GM21576 (cell line): ENCODE data around the gene ASB13.
"Not testable (repeated sequence)": the region's sequence is repeated elsewhere in the genome, so short reads cannot be mapped to it uniquely, and the experiment has no call there.

ENCODE experiments used
- ATAC-seq: cut with Tn5 transposase; IDR thresholded peaks from one replicate; pipeline ENCODE4 v1.9.1; 2021; ENCODE audit warnings: mild to moderate bottlenecking, moderate library complexity; ENCODE audit not compliant: unreplicated experiment

The ASB13 gene

DNA sequence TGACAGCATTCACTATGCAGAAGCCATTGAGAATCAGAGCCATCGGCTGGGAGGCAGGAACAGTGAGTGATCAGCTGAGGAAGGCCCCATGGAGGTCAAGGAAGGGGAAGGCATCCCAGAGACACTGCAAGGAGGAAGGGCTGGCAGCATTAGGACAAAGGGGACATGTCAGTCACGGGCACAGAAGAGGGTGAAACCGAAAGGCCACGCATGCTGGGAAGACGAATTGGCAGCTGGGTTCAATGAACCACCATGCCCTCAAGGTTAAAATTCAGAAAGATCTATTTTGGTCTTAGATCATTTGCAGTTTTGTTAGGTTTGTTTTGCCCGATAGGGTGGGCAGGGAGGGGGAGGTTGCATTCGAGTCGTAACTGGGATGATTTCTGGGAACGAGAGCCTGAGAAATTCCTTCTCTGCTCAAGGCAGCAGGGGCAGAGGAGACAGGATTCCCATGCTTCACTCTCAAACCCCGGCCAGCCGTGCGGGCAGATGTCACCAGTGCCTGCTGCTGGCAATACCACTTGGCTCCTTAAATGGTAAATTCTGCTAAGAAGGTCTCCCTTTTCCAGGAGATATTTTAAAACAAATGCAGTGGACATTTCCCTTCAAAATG, 57.7 kb downstream of the ASB13 start:
- ATAC-seq = no peak

DNA sequence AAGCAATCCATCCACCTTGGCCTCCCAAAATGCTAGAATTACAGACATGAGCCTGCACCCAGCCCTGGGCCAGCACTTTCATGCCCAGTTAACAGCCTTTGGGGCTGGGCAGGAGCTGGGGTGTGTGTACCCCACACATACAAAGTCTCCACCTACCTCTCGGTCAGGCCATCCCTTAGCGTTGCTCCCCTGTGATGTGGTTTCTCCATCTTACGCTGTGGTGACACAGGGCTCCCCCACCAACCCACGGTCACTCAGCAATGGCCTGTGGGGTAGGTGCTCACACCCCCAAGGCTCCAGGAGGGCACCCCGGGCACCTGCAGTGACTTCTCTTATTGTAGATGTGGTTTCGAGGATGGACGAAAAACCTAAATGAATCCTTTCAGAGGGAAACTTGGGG, 58.8 kb downstream of the ASB13 start:
- no peak for ATAC-seq

GRCh38 chr10:5606864-5607263, 59.5 kb downstream of the ASB13 start:
- ATAC-seq = no peak

DNA sequence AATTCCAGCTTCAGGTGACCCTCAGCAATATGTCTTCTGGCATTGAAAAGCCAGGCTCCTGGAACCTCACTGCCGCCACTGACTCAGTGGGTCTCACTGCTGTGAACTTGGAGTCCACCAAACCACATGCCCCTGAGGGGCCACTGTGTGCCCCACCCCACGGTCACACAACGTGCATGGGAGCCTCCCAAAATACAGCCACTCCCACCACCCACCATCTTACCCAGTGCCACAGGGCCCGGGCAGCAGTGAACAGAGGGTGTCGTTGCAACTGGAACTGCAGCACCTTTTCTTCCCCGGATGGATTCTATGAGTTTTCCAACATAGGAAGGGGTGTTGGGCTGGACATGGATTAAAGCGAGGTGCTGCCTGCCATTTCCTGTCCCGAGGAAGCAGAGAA, 60.1 kb downstream of the ASB13 start:
- ATAC-seq = no peak

GRCh38 chr10:5604961-5605360, 61.4 kb downstream of the ASB13 start:
- no peak for ATAC-seq

- no peak for ATAC-seq
Observed at GRCh38 chr10:5604236-5604925, 62.0 kb downstream of the ASB13 start.

GRCh38 chr10:5603848-5604170, 62.6 kb downstream of the ASB13 start:
- ATAC-seq = no peak

DNA sequence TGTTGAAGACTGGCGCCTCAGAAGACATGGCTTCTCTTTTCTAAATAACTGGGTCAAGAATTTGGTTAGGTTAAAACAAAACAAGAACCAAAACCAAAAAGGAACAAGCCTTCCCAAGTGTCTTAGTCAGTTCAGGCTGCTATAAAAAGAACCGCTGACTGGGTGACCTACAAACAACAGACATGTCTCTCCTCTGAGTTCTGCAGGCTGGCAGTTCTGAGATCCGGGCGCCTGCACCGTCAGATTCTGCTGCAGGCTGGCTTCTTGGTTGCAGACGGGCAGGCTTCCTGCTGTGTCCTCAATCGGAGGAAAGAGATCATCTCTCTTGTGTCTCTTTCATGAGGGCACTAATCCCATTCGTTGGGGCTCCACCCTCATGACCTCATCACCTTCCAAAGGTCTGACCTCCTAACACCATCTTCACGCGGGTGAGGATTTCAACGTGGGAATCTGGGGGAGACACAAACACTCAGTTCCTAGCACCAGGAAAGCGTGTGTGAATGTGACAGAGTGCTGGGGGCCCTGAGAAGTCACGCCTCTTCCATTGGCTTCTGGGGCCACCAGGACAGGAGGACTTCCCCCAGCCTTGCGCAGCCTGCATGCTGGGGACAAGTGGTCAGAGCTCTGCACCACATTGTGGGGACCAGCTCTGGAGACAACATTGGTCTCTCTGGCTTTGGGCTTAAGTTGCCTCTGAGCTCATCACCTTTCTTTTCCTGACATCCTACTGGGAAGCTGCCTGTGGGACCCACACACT, 63.1 kb downstream of the ASB13 start:
- no peak for ATAC-seq

DNA sequence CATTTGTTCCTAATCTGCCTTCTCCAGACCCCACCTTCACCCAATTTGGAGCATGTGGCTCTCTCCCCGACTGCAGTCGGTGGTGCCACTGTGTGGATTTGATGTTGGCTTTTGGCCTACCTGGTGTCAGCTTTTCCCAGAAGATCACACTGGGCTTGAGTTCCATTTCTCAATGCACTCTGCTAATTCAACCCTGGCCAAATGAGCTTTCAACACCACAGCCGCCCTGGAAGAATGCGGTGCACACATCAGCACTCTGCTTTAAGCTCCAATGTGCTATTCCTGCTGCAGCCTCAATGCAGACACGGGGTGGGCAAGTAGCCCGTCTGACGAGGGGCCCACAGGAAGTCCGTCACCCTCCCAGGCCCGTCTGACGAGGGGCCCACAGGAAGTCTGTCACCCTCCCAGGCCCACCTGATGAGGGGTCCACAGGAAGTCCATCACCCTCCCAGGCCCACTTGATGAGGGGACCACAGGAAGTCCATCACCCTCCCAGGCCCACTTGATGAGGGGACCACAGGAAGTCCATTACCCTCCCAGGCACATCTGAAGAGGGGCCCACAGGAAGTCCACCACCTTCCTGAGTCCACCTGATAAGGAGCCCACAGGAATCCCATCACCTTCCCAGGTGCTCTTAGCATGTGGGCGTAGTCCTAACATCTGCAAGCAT, 64.4 kb downstream of the ASB13 start:
- no peak for ATAC-seq

DNA sequence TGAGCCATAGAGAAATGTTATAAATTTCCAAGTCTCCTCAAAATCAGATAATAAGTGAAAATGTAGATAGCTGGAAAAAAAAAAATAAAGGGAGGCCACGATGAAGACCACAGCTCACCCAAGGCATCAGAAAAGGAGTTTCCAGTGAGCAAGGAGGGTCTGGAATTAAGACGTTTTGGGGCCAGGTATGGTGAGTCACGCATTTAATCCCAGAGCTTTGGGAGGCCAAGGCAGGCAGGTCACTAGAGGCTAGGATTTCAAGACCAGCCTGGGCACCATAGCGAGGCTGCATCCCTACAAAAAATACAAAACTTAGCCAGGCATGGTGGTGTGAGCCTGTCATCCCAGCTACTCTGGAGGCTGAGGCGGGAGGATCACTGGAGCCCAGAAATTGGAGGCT, 65.5 kb downstream of the ASB13 start:
- ATAC-seq = no peak

DNA sequence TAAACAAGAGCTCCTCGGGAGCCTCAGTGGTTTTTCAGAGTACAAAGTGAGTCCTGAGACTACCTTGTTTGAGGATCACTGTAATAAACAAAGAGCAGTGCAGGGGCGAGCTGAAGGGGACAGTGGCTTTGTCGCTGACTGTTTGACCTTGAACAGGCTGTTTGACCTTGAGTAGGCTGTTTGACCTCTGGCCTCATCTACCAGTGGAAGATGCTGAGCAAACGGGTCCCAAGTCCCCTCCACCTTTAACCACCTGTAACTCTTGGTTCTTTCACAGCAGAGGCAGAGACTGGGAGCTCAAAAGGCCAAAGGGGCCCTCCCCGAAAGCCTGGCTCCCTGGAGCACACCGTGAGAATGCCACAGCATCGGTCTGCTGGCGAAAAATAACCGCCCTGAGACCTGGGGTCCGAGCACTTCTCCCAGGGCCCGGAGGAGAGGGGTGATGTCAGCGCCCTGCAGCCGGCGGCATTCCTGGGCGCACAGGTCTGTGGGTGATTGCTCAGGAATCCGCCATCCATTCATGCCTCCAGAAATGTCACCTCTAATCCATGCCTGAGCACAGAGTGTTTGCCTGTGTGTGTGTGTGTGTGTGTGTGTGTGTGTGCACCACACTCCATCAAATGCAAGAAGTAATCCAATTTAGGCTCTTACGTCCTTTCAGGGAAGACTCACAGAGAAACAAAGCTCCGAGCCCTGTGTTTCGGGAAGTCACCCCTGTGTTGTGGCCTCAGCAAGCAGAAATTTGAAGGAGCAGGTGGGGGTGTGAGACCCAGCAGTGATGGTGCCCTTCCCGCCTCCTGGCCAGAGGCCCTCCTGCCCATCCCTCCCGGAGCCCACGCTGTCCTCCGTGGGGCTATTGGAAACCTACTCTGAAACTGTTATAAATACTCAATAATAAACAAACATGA, 66.5 kb downstream of the ASB13 start:
- no peak for ATAC-seq

DNA sequence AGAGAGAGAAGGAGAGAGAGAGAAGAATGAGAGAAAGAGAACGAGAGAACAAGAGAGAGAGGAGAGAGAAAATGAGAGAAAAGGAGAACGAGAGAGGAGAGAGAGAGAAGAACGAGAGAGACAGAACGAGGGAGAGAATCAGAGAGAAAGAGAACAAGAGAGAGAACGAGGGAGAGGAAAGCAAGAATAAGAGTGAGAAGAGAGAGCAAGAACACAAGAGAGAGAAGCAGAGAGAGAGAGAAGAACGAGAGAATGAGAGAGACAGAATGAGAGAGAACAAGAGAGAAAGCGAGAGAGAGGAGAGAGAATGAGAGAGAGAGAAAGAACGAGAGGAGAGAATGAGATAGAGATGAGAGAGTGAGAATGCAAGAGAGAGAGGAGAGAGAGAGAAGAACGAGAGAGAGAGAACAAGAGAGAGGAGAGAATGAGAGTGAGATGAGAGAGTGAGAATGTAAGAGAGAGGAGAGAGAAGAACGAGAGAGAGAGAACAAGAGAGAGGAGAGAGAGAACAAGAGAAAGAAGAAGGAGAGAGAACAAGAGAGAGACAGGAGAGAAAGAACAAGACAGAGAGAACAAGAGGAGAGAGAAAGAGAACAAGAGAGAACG, 68.2 kb downstream of the ASB13 start:
- ATAC-seq = no peak

- ATAC-seq = no peak
Observed at GRCh38 chr10:5596611-5597341, 69.6 kb downstream of the ASB13 start.

DNA sequence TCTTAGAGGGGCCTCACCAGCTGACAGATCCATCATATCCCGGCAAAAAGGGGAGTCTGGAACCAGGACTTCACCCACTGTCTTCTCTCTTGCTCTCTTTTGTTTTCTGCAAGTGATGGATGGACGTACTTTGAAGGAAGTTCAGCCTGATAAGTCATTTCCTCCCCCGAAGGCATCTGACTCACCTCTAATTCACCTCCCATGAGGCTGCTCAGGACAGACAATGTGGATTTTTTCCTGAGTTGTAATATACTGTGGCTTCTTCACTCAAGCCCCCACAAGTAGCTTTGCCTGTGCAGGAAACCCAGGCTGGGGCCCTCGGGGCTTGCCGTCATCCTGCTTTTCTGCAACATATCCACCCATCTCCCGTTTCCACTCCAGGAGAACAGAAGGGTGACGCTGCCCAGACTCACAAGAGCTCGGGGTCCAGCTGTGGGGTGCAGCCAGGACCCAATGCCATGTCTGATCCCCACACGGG, 70.4 kb downstream of the ASB13 start:
- ATAC-seq = no peak

DNA sequence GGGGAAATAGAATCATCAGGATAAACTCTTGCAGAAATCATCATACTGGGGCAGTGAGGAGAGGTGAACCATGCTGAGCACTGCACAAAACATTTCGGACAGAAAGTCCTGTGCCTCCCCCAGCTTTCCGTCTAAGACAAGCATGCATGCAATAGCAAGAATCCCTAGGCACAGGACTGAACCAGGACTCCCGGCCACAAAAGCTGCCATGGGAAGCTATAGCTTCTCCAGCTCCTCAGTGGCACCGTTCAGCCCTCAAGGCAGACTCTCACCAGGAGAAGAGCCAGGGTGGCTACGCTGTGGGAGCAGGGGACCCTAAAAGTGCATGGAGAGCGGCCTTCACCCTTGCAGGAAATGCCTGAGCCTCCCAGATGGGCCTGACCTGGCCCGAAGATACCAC, 70.8 kb downstream of the ASB13 start:
- ATAC-seq = no peak

- no peak for ATAC-seq
Observed at GRCh38 chr10:5595095-5595494, 71.3 kb downstream of the ASB13 start.

DNA sequence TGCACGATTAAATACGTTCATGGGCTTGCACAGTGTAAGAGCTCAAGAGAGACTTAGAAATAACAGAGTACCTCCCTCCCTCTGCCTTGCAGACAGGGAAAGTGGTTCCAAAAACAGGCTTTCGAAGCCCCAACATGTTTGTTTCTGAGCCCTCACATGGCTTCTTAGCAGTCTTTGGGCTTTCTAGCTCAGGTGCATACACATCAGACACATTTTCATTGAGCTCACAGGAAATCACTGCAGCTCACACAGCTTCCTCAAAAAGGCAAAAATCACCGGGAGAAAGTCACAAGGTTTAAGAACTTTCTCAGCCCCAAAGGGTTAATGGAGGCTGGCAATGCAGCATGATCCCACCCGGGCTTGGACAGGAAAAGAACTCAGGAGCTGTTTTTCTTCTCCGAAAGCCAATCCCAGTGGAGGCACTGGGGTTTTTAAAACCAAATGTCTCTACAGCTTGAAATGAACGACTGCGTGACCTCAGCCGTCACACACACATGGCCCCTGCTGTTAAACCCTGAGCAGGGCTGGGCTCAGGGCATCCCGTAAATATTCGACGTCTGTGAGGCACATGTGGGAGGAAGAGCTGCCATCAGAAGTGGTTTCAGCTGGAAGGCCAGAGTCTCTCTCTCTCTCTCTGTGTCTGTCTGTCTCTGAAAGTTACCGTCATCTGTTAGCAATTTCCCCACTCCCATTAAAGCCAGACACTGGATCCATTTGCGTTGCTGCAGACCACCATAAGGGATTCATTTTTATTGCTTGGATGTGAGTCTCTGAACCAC, 71.9 kb downstream of the ASB13 start:
- no peak for ATAC-seq

GRCh38 chr10:5593347-5593746, 73.0 kb downstream of the ASB13 start:
- ATAC-seq = not testable (repeated sequence)

DNA sequence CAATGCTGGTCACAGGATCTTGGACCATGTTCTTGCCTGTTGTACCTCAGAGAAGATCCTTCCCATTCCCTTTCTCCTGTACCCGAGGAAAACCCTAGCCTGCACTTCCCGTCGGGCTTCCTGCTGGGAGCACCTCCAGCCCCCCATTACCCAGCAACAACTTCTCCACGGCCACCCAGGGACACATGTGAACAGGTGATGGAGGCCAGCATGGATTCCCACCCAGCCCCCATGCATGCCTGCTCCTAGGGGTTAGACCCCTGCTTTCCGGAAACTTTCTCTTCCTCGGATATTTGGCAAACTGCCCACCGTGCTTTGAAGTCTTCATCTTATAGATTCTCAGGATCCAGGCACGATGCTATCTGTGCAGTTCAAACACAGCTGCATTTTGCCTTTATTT, 74.3 kb downstream of the ASB13 start:
- no peak for ATAC-seq
